ENCODE results near the gene DOK3. TPM values are rescaled to one million over a fixed set of nuclear protein-coding genes. Genes with fewer than 3 reads are reported as not detected.

Gene DOK3
- total and polyA plus RNA-seq, 2 of the 13 experiments (the other 11 are each of a cell fraction or from before 2014, with no cell fraction given), result 1.4 to 1.5 TPM

- TF ChIP-seq TRAFD1 (CRISPR knock-in tag; IDR thresholded peaks at IDR 0.05; ENCODE audit: borderline replicate concordance) (no peak), HIC2 (CRISPR knock-in tag; IDR thresholded peaks at IDR 0.05; ENCODE audit: low read depth) (no peak), RXRA (CRISPR knock-in tag; IDR thresholded peaks at IDR 0.05) (no peak), ATF4 (CRISPR knock-in tag; IDR thresholded peaks at IDR 0.05) (peak in 1 of 2 experiments; percentile 57; a peak in 2 of 4 replicates), ZFYVE20 (CRISPR knock-in tag; IDR thresholded peaks at IDR 0.05; ENCODE audit: borderline replicate concordance, low read depth) (0 out of 2 replicates have a peak, but pooled peaks have one; percentile 63), ZNF557 (CRISPR knock-in tag; IDR thresholded peaks at IDR 0.05) (no peak), RCOR2 (CRISPR knock-in tag; IDR thresholded peaks at IDR 0.05) (peak; percentile 43; the same call in 1 of the 2 replicates), ADNP (CRISPR knock-in tag; IDR thresholded peaks at IDR 0.05) (no peak), RBAK (CRISPR knock-in tag; IDR thresholded peaks at IDR 0.05) (no peak), ZNF207 (IDR thresholded peaks at IDR 0.05; ENCODE audit: borderline replicate concordance) (no peak), TFDP2 (CRISPR knock-in tag; IDR thresholded peaks at IDR 0.05) (peak; percentile 89), BATF2 (CRISPR knock-in tag; IDR thresholded peaks at IDR 0.05) (no peak), ZNF75D (CRISPR knock-in tag; IDR thresholded peaks at IDR 0.05; ENCODE audit: borderline replicate concordance) (no peak), NRL (CRISPR knock-in tag; IDR thresholded peaks at IDR 0.05; ENCODE audit: borderline replicate concordance) (no peak), KDM3A (CRISPR knock-in tag; IDR thresholded peaks at IDR 0.05; ENCODE audit: low read depth) (no peak; the same call in 1 of the 2 replicates), SRY (CRISPR knock-in tag; IDR thresholded peaks at IDR 0.05) (peak; percentile 60), KAT7 (CRISPR knock-in tag; IDR thresholded peaks at IDR 0.05; ENCODE audit: borderline replicate concordance) (peak; percentile 86; the same call in 1 of the 2 replicates), ZNF598 (CRISPR knock-in tag; IDR thresholded peaks at IDR 0.05; ENCODE audit: borderline replicate concordance) (no peak), ZNF354B (CRISPR knock-in tag; IDR thresholded peaks at IDR 0.05) (0 out of 2 replicates have a peak, but pooled peaks have one; percentile 73), ATF6 (CRISPR knock-in tag; conservative IDR thresholded peaks at IDR 0.05) (no peak), GFI1 (CRISPR knock-in tag; IDR thresholded peaks at IDR 0.05; ENCODE audit: borderline replicate concordance) (no peak), ZBTB7A (CRISPR knock-in tag; IDR thresholded peaks at IDR 0.05) (no peak)
These were observed 54.5 kb downstream of the DOK3 start (continued) for GRCh38 chr5:177455036-177455660.
